Stimulated activated naive CD8-positive, alpha-beta T cell treated with anti-CD3 and anti-CD28 coated beads, Interleukin-15, Interleukin-2, amounts not matched to agents 100 ng/mL and 50 ng/mL, for 24 hours (primary cell): Measurements from ENCODE around the gene SLC6A18.

Source experiments
- H3K27ac Mint-ChIP-seq: one replicate; pipeline ENCODE4 v1.8.0; 2021; ENCODE audit warnings: mild to moderate bottlenecking, mixed read lengths
- H3K27me3 Mint-ChIP-seq: one replicate; pipeline ENCODE4 v1.8.0; 2021; ENCODE audit warnings: mixed read lengths
- H3K36me3 Mint-ChIP-seq: one replicate; pipeline ENCODE4 v1.8.0; 2021; ENCODE audit warnings: low read depth, mixed read lengths
- H3K4me1 Mint-ChIP-seq: one replicate; pipeline ENCODE4 v1.8.0; 2021; ENCODE audit warnings: low read depth, mixed read lengths
- H3K4me3 Mint-ChIP-seq: one replicate; pipeline ENCODE4 v1.8.0; 2021; ENCODE audit warnings: mild to moderate bottlenecking, mixed read lengths
- H3K9me3 Mint-ChIP-seq: one replicate; pipeline ENCODE4 v1.8.0; 2021; ENCODE audit warnings: mixed read lengths

The SLC6A18 gene

DNA sequence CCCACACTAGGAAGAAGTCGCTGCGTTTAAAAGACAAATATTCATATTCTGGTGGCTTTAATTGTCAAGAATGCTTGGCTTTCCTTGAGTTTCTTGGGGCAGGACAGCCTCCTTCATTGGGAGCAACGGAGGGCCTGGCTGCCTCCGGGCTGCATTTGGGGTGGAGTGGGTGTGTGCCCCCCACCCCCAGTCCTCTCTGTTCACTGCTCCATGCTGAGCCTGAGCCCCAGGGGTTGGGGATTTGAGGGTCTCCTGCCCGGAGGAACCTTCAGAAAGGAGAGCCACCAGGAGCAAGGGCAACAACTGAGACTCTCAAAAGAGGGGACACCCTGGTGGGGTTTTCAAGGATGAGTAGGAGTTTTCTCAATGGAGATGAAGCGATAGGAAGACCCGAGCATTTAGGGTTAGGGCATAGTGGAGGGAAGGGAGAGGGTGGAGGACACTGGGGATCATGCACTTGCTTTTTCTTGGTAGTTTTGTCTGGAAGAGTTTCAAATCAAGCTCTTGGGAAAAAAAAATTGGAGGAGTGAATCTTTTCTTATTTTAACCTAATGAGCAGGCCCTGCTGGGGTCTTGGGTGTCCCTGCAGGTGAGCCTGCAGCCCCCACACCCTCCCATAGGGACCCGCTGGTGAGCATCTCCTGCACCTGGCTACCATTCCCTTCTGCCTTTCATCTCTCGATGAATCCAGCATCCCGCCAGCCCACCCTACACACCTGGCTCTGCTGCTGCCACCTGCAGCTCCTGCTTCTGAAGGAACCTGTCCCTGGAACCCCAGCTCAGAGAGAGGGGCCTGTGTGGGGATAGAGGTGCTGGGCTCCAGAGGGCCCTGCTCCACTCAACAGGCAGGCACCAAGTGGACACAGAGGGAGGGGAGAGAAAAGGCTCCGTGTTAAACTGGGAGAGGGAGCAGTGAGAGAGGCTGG lies 19.7 kb upstream of the SLC6A18 start:
- Mint-ChIP-seq H3K27ac (no peak overlapping the region), H3K9me3 (no peaks in the 10 kb centered on the region), H3K36me3 (no peaks in the 10 kb centered on the region), H3K27me3 (peaks cover 4% of the 10 kb centered on the region), H3K4me3 (no peak overlapping the region), H3K4me1 (no peaks in the 10 kb centered on the region)

DNA sequence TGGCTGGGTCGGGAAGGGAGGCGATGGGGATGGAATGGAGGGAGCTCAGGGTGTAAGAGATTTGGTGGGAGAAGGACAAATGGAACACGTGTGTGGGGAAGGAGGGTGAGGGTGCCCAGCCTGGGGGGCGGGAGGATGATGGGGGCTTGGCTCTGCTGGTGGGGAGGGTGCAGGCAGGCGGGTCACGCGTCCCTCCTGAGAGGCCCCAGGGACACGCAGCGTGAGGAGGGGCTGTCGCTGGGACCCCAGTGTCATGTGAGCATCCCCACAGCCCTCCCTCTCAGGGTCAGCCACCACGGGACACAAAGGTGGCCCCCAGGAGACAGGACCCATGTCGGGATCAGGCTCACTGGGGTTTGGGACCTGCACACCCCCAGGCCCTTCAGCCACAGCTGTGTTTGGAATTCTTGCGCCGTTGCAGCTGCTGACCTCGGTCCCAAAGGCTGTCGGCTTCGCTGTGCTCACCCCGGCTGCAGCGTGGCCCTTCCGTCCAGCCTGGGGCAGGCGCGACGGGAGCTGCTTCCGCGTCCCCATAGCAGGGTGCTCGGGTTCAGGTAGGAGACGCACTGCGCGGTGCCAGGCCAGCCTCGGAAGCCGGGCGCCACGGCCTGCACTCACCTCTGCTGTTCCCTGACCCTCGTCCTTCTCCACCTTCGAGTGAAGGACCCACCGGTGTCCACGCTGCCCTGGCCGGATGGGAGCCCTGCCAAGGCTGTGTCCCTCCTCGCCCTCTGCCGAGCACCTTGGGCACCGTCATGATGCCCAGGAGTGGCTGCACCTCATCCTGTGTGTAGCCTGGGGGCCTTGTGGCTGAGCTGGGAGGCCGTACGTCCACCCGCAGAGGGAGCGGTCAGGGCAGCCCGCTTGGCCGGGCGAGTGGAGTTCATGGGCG lies 18.4 kb upstream of the SLC6A18 start:
- Mint-ChIP-seq H3K4me3 (no peak overlapping the region), H3K4me1 (no peaks in the 10 kb centered on the region), H3K36me3 (no peaks in the 10 kb centered on the region), H3K27ac (no peak overlapping the region), H3K9me3 (no peaks in the 10 kb centered on the region), H3K27me3 (peaks cover 4% of the 10 kb centered on the region)

DNA sequence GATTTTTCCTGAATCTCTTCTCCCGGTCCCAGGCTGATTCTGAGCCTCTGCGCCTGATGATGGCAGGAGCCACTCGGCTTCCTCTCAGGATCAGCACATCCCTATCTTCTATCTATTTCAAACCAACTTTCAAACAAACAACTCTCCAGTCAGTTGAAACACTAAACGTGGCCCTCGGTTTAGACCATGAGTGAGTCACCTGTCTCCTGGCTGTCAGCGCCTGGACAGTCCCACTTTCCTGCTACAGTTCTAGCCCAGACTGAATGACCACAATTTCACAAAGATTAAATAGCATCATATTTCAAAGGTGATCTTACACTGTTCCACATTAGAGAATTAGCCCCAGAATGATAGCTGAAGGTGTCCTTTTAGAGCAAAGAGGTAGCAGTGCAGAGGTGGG lies 17.6 kb upstream of the SLC6A18 start:
- Mint-ChIP-seq H3K4me3 (no peak overlapping the region), H3K9me3 (no peaks in the 10 kb centered on the region), H3K4me1 (no peaks in the 10 kb centered on the region), H3K36me3 (no peaks in the 10 kb centered on the region), H3K27ac (no peak overlapping the region), H3K27me3 (peaks cover 4% of the 10 kb centered on the region)

DNA sequence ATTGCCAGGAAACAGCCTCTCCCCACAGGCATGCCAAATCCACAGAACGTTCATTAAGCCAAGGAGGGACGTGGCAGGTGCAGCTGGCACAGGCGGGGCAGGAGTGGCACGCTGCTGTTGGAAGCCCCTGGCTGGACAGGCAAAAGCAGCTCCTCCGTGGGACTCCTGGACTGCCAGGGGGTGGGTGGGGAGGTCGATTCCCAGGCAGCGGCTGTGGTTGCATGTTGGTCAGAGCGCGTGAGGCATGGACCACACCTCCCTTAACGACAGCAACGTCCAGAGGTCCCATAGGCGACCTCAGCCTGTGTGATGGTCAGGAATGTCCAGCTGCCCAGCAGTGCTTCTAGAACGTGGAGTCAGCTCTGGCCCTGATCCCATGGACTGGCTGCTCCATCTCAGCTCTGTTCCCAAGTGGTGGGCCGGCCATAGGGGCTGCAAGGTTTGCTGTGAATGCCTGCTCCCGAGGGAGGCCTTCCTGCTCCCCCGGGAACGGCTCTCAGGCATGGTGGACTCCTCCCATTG lies 16.9 kb upstream of the SLC6A18 start:
- Mint-ChIP-seq H3K4me1 (no peaks in the 10 kb centered on the region), H3K27me3 (peaks cover 4% of the 10 kb centered on the region), H3K9me3 (no peaks in the 10 kb centered on the region), H3K36me3 (no peaks in the 10 kb centered on the region), H3K4me3 (no peak overlapping the region), H3K27ac (no peak overlapping the region)

DNA sequence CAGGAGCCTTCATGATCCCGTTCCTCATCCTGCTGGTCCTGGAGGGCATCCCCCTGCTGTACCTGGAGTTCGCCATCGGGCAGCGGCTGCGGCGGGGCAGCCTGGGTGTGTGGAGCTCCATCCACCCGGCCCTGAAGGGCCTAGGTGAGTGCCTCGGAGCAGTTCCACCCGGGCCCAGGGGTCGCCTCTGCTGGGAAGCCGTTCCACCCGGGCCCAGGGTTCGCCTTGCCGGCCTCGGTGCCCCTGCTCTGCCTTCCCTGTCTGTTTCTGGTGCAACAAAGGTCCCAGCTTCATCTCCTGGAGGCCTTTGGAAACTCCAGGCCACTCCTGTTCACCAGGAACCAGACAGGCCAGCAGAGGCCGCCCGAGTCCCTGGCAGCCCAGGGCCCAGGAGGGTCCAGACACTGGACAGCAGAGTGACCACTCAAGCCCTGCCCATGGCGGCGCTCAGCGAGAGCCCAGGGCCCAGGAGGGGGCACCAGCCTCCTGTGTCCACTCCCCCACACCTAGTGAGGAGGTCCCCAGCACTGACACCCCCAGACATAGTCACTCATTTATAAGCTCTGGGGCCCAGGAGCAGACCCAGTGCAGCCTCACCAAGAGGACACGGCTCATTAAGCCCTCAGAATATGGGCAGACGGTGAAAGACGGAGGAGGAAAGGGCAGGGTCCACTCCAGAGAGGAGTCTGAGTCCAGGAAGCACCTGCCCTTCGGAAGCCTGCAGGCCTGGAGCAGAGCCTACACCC lies 16.3 kb upstream of the SLC6A18 start:
- no peak overlapping the region for H3K4me3 Mint-ChIP-seq
- no peak overlapping the region for H3K27ac Mint-ChIP-seq
- H3K9me3 Mint-ChIP-seq: no peaks in the 10 kb centered on the region
- no peaks in the 10 kb centered on the region for H3K36me3 Mint-ChIP-seq
- H3K27me3 Mint-ChIP-seq: peaks cover 4% of the 10 kb centered on the region
- H3K4me1 Mint-ChIP-seq: no peaks in the 10 kb centered on the region

DNA sequence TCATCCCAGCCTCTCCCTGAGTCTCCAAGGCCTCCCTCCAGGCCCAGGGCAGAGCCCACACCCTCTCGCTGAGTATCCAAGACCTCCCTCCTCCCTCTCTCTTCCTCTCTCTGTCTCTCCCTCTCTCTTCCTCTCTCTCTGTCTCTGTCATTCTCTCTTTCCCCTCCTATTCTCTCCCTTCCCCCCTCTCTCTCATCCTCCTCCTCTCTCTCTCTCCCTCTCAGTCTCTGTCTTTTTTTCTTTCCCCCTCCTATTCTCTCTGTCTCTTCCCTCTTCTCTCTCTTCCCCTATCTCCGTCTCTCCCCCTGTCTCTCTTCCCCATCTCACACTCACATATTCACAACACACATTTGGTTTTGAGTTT lies 15.7 kb upstream of the SLC6A18 start:
- H3K4me1 Mint-ChIP-seq: no peaks in the 10 kb centered on the region

DNA sequence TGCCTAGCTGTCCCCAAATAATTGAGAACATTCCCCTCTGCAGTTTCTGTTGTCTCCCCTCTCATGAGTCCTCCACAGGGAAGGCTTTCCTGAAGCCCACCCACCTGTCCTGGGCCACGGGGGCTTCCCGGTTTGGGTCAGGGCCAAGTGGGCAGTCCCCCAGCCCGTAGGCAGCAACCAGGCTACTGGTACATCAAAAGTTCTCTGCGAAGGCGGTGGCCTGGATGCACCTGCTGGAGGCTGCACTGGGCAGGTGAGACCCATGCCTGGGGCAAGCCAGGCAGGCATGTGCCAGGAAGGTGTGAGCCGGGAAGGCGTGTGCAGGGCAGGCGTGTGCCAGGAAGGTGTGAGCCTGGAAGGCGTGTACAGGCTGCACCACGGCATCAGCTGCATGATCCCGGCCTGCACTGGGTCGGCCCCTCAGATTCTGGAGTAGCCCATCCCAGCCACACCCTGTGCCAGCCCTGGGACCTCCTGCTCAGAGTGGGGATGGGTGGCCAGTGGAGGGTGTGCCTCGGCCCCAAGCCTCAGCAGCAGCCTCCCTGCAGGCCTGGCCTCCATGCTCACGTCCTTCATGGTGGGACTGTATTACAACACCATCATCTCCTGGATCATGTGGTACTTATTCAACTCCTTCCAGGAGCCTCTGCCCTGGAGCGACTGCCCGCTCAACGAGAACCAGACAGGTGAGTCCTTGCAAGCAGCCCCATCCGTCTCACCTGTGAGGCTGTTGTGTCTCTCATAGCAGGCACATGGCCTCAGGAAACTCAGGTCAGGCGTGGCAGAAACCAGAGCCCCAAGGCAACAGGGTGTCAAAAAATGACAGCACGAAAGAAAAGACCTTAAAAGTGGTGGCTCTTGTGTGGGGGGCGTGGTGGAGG lies 15.0 kb upstream of the SLC6A18 start:
- no peaks in the 10 kb centered on the region for H3K4me1 Mint-ChIP-seq
- H3K36me3 Mint-ChIP-seq: no peaks in the 10 kb centered on the region
- H3K27ac Mint-ChIP-seq: no peak overlapping the region
- no peak overlapping the region for H3K4me3 Mint-ChIP-seq
- H3K9me3 Mint-ChIP-seq: no peaks in the 10 kb centered on the region
- peaks cover 4% of the 10 kb centered on the region for H3K27me3 Mint-ChIP-seq

More for the DNA sequence above, 15.7 kb upstream of the SLC6A18 start:
- Mint-ChIP-seq H3K27ac (no peak overlapping the region), H3K9me3 (no peaks in the 10 kb centered on the region), H3K4me3 (no peak overlapping the region), H3K36me3 (no peaks in the 10 kb centered on the region), H3K27me3 (peaks cover 4% of the 10 kb centered on the region)

DNA sequence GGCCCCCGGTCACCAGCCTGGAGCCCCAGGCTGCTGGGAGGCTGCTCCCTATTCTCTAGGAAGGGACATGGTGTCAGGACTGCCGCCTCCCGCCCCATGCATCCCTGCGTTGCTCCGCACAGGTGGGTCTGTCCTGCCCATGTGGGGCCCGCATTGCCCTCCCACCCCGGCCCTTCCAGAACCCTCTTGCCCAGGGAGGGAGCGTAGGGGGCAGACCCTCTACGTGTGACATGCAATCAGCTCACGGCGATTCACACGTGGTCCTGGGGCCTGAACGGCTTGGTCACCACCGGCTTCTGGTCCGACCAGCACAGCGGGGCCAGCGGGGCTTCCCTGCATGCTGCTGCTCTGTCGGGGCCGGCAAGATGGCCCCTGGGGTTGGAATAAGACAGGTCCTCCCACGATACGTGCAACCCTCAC lies 14.3 kb upstream of the SLC6A18 start:
- Mint-ChIP-seq H3K4me3 (no peak overlapping the region), H3K27me3 (peaks cover 4% of the 10 kb centered on the region), H3K27ac (no peak overlapping the region), H3K9me3 (no peaks in the 10 kb centered on the region), H3K4me1 (no peaks in the 10 kb centered on the region), H3K36me3 (no peaks in the 10 kb centered on the region)

DNA sequence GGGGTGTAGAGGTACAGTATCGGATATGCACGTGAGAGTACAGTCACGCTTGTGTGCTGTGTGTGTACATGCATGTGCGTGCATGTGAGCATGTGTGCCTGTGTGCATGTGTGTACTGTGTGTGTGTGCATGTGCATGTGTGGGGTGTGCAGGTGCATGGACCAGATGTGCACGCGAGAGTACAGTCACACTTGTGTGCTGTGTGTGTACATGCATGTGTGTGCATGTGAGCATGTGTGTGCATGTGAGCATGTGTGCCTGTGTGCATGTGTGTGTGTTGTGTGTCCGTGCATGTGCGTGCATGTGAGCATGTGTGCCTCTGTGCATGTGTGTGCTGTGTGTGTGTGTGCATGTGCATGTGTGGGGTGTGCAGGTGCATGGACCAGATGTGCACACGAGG lies 13.5 kb upstream of the SLC6A18 start:
- Mint-ChIP-seq H3K36me3 (no peaks in the 10 kb centered on the region), H3K27ac (no peak overlapping the region), H3K4me3 (no peak overlapping the region), H3K4me1 (no peaks in the 10 kb centered on the region), H3K27me3 (no peaks in the 10 kb centered on the region), H3K9me3 (no peaks in the 10 kb centered on the region)

DNA sequence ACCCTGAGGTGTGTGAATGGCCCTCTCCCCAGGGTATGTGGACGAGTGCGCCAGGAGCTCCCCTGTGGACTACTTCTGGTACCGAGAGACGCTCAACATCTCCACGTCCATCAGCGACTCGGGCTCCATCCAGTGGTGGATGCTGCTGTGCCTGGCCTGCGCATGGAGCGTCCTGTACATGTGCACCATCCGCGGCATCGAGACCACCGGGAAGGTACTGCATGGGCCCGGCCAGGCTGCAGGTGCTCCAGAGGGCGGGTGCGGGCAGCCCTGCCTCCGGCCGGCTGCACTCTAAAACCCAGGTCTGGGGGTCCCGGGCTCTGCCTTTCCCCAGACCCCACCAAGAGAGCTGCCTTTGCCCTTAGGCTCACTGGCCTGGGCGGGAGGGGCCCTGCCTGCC lies 12.9 kb upstream of the SLC6A18 start:
- H3K27me3 Mint-ChIP-seq: no peaks in the 10 kb centered on the region
- no peaks in the 10 kb centered on the region for H3K9me3 Mint-ChIP-seq
- H3K36me3 Mint-ChIP-seq: no peaks in the 10 kb centered on the region
- H3K4me1 Mint-ChIP-seq: no peaks in the 10 kb centered on the region
- no peak overlapping the region for H3K27ac Mint-ChIP-seq
- no peak overlapping the region for H3K4me3 Mint-ChIP-seq

DNA sequence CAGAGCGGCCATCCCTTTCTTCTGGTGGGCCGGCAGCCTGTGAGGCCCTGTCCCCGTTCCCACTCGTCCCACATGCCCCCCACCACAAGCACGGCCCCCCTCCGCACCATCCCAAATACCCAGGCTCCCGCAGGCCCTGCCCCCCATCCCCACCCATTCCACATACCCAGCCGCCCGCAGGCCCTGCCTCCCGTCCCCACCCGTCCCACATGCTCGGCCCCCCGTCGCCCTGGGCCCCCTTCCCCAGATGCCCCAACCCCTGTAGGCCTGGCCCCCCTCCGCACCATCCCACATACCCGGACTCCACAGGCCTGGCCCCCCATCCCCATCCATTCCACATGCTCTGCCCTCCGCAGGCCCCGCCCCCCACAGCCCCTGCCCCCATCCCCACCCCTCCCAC lies 12.3 kb upstream of the SLC6A18 start:
- Mint-ChIP-seq H3K36me3 (no peaks in the 10 kb centered on the region), H3K27ac (no peak overlapping the region), H3K9me3 (no peaks in the 10 kb centered on the region), H3K27me3 (no peaks in the 10 kb centered on the region), H3K4me3 (no peak overlapping the region), H3K4me1 (no peaks in the 10 kb centered on the region)

DNA sequence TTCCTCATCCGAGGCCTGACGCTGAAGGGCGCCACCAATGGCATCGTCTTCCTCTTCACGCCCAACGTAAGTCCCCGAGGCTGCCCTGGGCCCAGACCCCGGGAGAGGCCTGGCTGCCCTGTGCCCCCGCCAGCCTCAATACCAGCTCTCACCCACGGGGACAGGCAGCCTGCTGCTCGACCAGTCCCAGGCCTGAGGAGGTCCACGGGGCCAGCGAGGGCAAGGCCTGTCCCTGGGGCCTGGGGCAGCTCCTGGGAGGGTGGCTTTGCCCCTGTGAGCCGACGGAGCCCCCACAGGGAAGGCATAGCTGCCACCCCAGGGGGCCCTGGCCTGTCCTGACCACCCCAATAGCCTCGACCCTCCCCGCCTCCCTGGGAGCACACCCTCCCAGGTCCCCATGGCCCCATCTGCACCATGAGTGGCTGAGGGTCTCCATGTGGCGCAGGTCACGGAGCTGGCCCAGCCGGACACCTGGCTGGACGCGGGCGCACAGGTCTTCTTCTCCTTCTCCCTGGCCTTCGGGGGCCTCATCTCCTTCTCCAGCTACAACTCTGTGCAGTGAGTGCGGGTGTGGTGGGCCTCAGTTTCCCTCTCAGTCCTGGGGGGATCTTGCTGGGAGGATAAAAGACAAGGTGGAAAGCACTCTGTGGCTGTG lies 11.5 kb upstream of the SLC6A18 start:
- H3K36me3 Mint-ChIP-seq: no peaks in the 10 kb centered on the region
- no peak overlapping the region for H3K27ac Mint-ChIP-seq
- no peaks in the 10 kb centered on the region for H3K27me3 Mint-ChIP-seq
- no peak overlapping the region for H3K4me3 Mint-ChIP-seq
- H3K4me1 Mint-ChIP-seq: no peaks in the 10 kb centered on the region
- H3K9me3 Mint-ChIP-seq: no peaks in the 10 kb centered on the region

DNA sequence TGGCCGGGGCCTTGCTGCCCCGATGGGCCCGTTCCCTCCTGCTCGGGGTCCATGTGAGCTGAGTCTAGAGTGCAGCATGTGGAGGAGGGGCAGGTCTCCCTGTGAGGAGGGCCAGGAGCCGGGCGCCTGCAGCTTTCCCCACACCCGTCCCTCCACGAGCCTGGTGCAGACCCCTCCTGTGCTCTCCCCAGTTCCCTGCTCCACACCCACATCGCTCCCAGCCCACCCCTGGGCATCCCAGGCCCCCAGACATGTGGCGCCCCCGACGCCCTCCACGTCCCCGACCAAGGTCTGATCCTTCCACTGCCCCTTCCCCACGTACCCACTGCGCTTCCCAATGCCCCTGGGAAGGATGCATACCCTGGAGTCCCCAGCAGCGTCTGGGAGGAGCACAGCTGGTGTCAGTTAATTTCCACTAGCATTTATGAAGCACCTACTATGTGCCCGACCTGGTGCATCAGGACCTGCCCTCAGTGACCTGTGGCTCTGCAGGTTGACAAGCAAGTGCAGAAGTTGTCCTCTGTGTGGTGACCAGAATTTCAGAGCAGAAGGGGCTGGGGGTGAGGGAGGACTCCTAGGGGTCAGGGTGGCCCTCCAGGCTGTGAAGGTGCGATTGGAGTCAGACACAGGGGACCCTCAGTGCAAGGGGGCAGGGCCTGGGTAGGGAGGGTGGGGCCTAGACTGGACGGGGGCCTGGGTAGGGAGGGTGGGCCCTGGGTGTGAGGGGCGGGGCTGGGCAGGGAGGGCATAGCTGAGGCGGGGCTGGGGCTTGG lies 10.8 kb upstream of the SLC6A18 start:
- no peaks in the 10 kb centered on the region for H3K36me3 Mint-ChIP-seq
- H3K27ac Mint-ChIP-seq: no peak overlapping the region
- no peaks in the 10 kb centered on the region for H3K27me3 Mint-ChIP-seq
- H3K4me3 Mint-ChIP-seq: no peak overlapping the region
- no peaks in the 10 kb centered on the region for H3K4me1 Mint-ChIP-seq
- no peaks in the 10 kb centered on the region for H3K9me3 Mint-ChIP-seq
